ENCODE data around the gene ARMC9.
"Not testable (repeated sequence)": the region's sequence is repeated elsewhere in the genome, so short reads cannot be mapped to it uniquely, and the experiment has no call there.

The ARMC9 gene

DNA sequence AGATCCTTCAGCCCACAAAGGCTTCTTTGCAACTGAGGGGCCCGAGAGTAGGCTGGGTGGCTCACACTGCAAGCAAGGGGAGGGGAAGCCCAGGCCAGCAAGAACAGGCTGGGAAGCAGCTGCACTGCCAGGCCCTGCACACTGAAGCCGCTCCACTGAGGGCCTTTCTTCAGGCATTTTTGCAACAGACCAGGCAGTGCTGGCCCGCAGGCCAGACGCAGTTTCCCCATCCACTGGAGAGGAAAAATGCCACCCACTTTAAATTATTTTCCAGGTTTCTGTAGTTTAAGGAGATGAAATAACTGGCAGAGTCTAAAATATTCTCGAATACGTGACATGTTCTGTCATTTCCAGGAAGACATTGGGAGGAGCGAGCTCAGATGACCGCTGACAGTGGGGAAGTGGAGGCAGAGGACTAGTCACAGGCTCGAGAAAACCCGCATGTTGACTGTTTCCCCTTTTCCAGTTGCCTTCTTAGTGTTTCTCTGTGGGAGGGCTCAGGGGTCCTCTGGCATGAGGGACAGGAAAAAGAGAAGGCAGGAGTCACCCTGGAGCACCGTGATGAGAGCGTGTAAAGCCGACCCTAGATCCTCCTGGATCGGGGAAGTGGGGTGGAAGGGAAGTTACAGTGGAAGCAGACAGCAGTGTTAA lies 143.8 kb downstream of the ARMC9 start:
- DNase-seq (ENCODE audit: low read depth): no peak

DNA sequence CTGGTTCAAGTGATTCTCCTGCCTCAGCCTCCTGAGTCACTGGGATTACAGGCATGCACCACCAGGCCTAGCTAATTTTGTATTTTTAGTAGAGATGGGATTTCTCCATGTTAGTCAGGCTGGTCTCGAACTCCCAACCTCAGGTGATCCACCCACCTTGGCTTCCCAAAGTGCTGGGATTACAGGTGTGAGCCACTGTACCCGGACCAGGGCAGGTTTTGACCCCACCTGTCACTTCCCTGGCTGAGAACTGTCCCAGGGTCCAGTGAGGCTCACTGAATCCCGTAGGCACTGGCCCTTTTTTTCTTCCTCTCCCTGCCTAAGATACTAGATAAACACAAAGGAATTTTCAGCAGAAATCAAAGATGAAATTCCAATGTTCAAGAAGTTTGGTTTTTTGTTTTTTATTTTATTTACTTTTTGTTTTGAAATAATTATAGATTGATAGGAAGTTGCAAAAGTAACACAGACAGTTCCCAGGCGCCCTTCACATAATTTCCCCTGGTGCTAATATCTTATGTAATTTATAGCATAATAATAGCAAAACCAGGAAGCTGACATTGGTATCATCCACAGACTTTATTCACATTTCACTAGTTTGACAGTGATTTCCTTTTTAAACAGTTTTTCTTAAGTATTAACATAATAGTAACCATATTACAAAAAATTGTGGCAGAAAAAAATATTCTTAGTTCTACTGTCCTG lies 144.7 kb downstream of the ARMC9 start:
- no peak for DNase-seq (ENCODE audit: low read depth)

GRCh38 chr2:231343988-231344387 lies 145.6 kb downstream of the ARMC9 start:
- DNase-seq (ENCODE audit: low read depth): no peak

DNA sequence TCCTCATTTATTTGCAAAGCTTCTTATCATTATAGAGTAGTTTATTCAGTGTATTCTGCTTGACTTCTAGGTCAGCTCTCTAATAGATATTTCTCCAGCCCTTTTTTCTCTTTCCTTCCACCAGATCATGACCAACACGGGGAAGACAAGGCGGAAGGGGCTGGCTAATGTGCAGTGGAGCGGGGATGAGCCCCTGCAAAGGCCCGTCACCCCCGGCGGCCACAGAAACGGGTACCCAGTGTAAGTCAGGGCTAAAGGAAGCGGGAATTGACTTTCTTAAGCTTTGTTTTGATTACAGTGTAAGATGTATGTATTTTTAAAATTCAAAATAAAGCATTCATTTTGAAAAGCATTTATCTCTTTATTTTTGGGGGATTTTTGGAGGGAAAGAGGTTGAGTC lies 146.4 kb downstream of the ARMC9 start:
- DNase-seq (ENCODE audit: low read depth): no peak

DNA sequence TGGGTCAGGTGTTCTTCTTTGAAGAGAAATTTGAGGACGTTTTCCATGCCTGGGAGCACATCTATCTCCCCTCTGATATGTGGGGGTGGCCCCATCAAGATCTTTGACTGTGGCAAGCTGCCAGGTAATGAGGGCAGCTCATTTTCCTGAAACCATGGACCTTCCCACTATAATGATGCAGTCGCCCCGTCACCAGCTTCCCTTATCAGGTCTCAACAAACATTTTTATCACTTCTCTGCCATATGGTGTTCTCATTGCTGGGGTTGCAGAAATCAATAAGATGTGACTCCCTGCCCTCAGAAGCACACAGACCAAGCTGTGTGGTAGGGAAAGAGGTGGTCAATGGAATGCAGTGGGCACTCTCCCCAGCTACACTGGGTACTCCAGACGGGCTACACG lies 148.7 kb downstream of the ARMC9 start:
- no peak for DNase-seq (ENCODE audit: low read depth)

DNA sequence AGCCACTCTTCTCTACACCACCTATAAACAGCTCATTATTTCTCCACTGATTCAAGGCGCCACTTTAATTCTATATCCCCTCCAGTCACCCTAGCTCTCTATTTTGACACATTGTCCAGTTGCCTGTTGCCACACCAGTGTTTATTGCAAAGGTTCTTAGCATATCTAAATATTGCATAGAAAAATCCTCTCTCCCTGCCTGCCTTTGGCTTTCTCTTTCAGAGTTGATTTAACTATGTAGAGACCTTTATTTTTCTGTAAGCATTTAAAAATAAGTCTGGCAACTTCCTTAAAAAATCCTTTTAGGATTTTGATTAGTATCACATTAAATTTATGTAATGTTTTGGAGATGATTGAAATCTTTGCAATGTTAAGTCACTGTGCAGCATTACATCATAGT lies 149.2 kb downstream of the ARMC9 start:
- DNase-seq (ENCODE audit: low read depth): no peak

- no peak for DNase-seq (ENCODE audit: low read depth)
Measured at GRCh38 chr2:231348173-231348572, 149.7 kb downstream of the ARMC9 start.

- DNase-seq (ENCODE audit: low read depth): no peak
Measured at GRCh38 chr2:231348704-231349373, 150.4 kb downstream of the ARMC9 start.

DNA sequence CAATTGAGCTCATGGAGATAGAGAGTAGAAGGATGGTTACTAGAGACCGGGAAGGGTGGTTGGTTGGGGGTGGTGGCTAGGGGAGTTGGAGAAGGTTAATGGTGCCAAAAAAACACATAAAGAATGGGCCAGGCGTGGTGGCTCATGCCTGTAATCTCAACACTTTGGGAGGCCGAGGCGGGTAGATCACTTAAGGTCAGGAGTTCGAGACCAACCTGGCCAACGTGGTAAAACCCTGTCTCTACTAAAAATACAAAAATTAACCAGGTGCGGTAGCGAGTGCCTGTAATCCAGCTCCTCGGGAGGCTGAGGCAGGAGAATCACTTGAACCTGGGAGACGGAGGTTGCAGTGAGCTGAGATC lies 150.9 kb downstream of the ARMC9 start:
- not testable (repeated sequence) for DNase-seq (ENCODE audit: low read depth)

GRCh38 chr2:231351648-231352047 lies 153.2 kb downstream of the ARMC9 start:
- no peak for DNase-seq (ENCODE audit: low read depth)

DNA sequence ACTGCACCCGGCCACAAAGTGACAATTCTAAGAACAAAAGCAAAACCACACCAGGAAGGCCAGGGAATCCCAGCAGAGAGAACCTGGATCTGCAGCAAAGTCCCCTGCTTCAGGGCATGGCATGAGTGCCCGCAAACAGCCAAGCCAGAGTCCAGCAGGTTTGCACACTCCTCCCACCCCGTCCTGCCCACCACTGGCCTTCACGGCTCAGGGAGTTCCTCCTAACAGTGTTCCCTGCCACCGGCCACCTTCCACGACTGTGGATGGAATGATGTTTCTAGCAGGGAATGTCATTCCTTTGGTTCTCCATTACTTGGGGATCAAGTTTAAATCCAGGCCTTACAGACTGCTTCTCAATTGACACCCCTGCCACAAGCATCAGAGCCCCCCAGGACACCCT lies 155.0 kb downstream of the ARMC9 start:
- no peak for DNase-seq (ENCODE audit: low read depth)

- no peak for DNase-seq (ENCODE audit: low read depth)
Measured at GRCh38 chr2:231355508-231356465, 157.4 kb downstream of the ARMC9 start.

GRCh38 chr2:231356466-231356844 lies 158.0 kb downstream of the ARMC9 start:
- no peak for DNase-seq (ENCODE audit: low read depth)

GRCh38 chr2:231357048-231357447 lies 158.6 kb downstream of the ARMC9 start:
- DNase-seq (ENCODE audit: low read depth): no peak

DNA sequence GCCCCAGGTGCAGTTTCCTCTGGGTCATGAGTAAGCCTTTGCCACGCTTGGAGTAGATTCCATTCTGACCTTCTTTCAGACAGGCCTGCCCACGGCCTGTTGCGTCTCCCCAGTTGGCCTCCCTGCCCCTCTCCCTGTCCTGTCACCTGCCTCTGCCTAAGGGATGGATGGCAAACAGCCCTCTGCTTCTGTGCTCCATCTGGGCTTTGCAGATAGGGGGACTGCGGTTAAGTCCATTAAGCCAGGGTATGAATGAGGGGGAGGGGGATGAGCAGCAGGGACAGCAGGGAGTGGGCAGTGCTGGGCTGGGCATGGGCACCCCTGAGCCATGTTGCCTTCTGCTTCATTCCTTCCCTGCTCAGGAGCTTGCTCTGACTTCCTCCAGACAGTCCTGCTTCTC lies 159.5 kb downstream of the ARMC9 start:
- no peak for DNase-seq (ENCODE audit: low read depth)

DNA sequence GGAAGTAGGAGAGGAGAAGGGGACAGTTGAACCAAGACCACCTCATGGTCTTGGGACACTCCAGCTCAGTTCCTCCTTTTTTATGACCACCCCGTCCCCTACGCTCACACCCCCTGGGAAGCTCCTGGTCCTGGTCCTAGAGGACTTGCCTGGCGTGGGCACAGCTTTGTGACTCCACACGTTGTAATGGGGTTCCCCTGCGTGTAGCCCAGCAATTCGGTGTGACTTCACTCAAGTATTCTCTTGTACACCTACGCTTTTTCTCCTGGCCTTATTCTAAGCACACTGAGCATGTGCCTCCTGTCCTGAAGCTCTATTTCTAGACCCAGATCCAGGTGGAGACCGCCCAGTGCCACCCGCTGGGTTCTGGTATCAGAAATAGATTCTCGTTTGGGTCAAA lies 161.0 kb downstream of the ARMC9 start:
- no peak for DNase-seq (ENCODE audit: low read depth)

GRCh38 chr2:231359948-231360347 lies 161.5 kb downstream of the ARMC9 start:
- no peak for DNase-seq (ENCODE audit: low read depth)

GRCh38 chr2:231360401-231360800 lies 162.0 kb downstream of the ARMC9 start:
- no peak for DNase-seq (ENCODE audit: low read depth)

DNA sequence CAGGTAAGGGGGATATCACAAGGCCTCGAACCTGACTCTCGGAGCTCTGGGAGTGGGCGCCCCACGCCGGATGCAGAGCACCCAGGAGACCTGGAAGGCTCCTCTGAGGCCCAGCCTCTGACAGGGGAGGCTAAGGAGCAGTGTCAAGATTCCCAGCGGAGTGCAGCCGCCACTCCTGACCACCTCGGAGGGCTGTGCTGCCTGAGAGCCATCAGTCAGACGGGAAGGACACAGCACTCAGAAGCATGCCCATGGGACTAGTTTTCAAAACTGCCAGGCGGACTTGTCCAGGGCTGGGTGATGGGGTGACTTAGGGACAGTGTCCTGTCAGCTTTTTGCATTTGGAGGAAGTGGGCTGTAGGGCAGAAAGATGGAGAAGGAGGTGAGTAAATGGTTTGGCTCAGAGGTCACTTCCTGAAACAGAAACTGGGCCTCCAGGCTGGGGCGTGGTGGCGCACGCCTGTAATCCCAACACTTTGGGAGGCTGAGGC lies 162.5 kb downstream of the ARMC9 start:
- DNase-seq (ENCODE audit: low read depth): no peak

DNA sequence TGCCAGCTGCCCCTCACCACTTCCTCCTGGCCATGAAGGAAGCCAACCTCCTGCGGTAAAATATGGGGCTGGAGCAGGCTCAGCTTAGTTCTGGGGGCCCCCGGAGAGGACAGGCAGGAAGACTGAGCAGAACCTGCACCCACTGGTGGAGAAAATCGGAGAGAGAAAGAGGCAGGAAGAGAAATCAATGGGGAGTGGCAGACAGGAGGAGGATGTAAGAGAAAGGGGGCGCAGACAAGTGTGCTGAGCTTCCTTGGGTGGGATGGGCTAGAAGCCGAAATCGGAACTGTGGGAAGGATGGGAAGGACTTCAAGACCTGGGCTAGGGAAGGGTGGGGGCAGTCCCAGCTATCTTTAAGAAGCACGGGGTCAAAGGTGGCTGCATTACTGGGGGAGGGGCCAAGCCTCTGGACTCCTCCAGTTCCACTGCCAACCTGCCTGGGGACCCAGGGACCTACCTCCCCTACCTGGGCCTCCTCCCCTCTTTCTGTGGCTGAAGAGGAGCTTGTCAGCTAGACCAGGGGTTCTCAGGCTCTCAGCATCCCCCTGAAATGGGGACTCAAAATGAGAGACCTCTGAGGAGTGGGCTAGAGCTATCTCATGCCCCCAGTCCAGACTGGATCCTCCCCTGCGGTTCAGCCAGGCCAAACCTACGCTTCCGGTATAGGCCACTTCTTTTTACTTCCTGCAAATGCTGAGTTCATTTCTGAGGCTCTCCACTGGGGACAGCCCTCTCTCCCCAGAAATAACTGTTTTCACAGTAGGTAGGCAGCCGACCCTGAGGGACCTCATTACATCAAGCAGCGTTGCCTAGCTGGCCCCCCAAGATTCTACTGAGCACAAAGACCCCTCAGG lies 163.5 kb downstream of the ARMC9 start:
- DNase-seq (ENCODE audit: low read depth): no peak

DNA sequence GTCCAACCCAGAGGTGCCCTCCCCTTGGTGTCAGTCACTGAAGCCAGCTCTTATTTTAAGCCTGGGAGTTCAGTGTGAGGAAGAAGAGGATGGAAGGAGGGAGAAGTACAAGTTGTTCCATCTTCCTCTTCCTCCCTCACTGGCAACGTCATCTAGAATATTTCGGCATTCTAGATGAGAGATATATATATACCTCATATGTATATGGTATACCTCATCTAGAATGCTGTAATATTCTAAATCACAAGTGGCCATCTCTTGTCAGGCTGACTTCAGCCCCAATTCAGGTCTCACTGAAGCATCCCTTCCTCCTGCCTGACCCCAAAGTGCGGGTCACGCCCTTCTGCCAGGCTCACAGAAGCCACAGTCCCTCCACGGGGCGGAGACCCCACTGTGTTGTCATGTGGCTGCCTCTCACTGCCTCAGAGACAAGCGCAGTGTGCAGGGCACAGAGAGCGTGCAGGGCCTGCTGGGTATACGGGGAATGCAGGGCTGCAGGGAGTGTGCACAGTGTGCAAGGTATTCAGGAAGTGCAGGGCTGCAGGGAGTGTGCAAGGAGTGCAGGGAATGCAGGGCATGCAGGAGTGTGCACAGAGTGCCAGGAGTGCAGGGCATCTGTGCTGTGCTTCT lies 164.2 kb downstream of the ARMC9 start:
- DNase-seq (ENCODE audit: low read depth): no peak

All from stimulated activated CD8-positive, alpha-beta memory T cell treated with anti-CD3 and anti-CD28 coated beads, Interleukin-12 subunit alpha, Interleukin-12 subunit beta, amount 100 ng/mL, for 4 hours (primary cell).